SK-N-SH (cell line): ENCODE data around the gene MT1X. TPM values are rescaled to one million over a fixed set of nuclear protein-coding genes. Genes with fewer than 3 reads are reported as not detected.

Experiments
- CTCF ChIA-PET: fragments of 300-600, 350-600 bp; formaldehyde crosslinking; extraction: SDS; loops from one replicate; lab custom pipeline; 2021; lab: Yijun Ruan, JAX
- POLR2A ChIA-PET: fragments of 350-600 bp; sonication (Branson Sonifier 250); formaldehyde crosslinking; extraction: SDS; loops from one replicate; lab custom pipeline; 2020; ENCODE audit warnings: antibody characterized with exemption, inconsistent platforms; lab: Yijun Ruan, JAX
- DNase-seq: peaks from one replicate; pipeline ENCODE4 v3.0.0; 2012
- H2AFZ ChIP-seq: fragments of 200-600 bp; sonication (generic); 2 replicates; pipeline ENCODE4 v1.8.1; 2016; ENCODE audit warnings: antibody characterized with exemption, mild to moderate bottlenecking, low read depth
- H3F3A ChIP-seq: fragments of 200-600 bp; sonication (generic); replicated peaks from 2 replicates; pipeline ENCODE3; 2016; ENCODE audit warnings: antibody characterized with exemption, mild to moderate bottlenecking; ENCODE audit not compliant: insufficient read depth
- H3K27ac ChIP-seq, 2 experiments: fragments of 200-500 bp in 1 of 2; fragments of 200-600 bp in 1 of 2; sonication (Bioruptor generic) in 1 of 2; sonication (generic), shearing (Covaris generic) in 1 of 2; 2 replicates each; pipeline versions ENCODE4 v1.5.1 to v1.6.1; 2014 to 2016; ENCODE audit warnings: low read depth in 2 of 2, inconsistent platforms in 1 of 2, low read length in 1 of 2, mild to moderate bottlenecking in 1 of 2, mixed read lengths in 1 of 2
- H3K27me3 ChIP-seq: fragments of 200-600 bp; sonication (generic), shearing (Covaris generic); 2 replicates; pipeline ENCODE4 v1.6.1; 2016; ENCODE audit warnings: mixed run types; ENCODE audit not compliant: insufficient read depth
- H3K36me3 ChIP-seq, 2 experiments: fragments of 200-500 bp in 1 of 2; fragments of 200-600 bp in 1 of 2; sonication (Bioruptor generic) in 1 of 2; sonication (generic) in 1 of 2; replicated peaks in 1 of 2; 2 replicates each; pipeline versions ENCODE3 to v1.5.1; 2014 to 2016; ENCODE audit warnings: low read length in 1 of 2, mild to moderate bottlenecking in 1 of 2; ENCODE audit not compliant: insufficient read depth in 2 of 2, control insufficient read depth in 1 of 2
- H3K4me1 ChIP-seq, 2 experiments: fragments of 200-500 bp in 1 of 2; fragments of 200-600 bp in 1 of 2; sonication (Bioruptor generic) in 1 of 2; sonication (generic), shearing (Covaris generic) in 1 of 2; 2 replicates each; pipeline versions ENCODE4 v1.5.1 to v1.6.1; 2014 to 2016; ENCODE audit warnings: low read depth in 1 of 2, low read length in 1 of 2, mixed run types in 1 of 2; ENCODE audit not compliant: insufficient read depth in 2 of 2, control insufficient read depth in 1 of 2
- H3K4me2 ChIP-seq: fragments of 200-600 bp; sonication (generic), shearing (Covaris generic); 2 replicates; pipeline ENCODE4 v1.6.1; 2017; ENCODE audit warnings: mixed run types
- H3K4me3 ChIP-seq, 2 experiments: fragments of 200-500 bp in 1 of 2; fragments of 200-600 bp in 1 of 2; sonication (Bioruptor generic) in 1 of 2; sonication (generic), shearing (Covaris generic) in 1 of 2; 2 replicates each; pipeline versions ENCODE4 v1.5.1 to v1.8.1; 2014 to 2016; ENCODE audit warnings: low read depth in 2 of 2, inconsistent platforms in 1 of 2, low read length in 1 of 2, mild to moderate bottlenecking in 1 of 2, mixed read lengths in 1 of 2, moderate library complexity in 1 of 2
- H3K79me2 ChIP-seq: fragments of 200-600 bp; sonication (generic); 2 replicates; pipeline ENCODE4 v1.8.1; 2017; ENCODE audit warnings: mild to moderate bottlenecking; ENCODE audit not compliant: insufficient read depth
- H3K9ac ChIP-seq: fragments of 200-600 bp; sonication (generic); 2 replicates; pipeline ENCODE4 v1.6.1; 2017; ENCODE audit warnings: mixed run types
- H3K9me2 ChIP-seq: fragments of 200-600 bp; sonication (generic); 2 replicates; pipeline ENCODE4 v1.6.1; 2017; ENCODE audit warnings: mixed run types
- H3K9me3 ChIP-seq: fragments of 200-600 bp; sonication (generic); 2 replicates; pipeline ENCODE4 v1.6.1; 2017; ENCODE audit warnings: mixed run types, mild to moderate bottlenecking, moderate library complexity
- H4K20me1 ChIP-seq: fragments of 200-600 bp; sonication (generic); 2 replicates; pipeline ENCODE4 v1.6.1; 2017; ENCODE audit warnings: mild to moderate bottlenecking, mixed run types; ENCODE audit not compliant: insufficient read depth
- CHD2 ChIP-seq: fragments of 150-350 bp; IDR thresholded peaks from 2 replicates; pipeline ENCODE4 v1.6.1; 2018; ENCODE audit warnings: low read length; ENCODE audit not compliant: partially characterized antibody
- EP300 ChIP-seq, 2 experiments: IDR thresholded peaks; 2 replicates each; pipeline versions ENCODE4 v1.4.0 to v1.6.1; 2012; ENCODE audit warnings: borderline replicate concordance in 1 of 2, low read depth in 1 of 2, low read length in 1 of 2
- FOSL2 ChIP-seq: IDR thresholded peaks from 2 replicates; pipeline ENCODE4 v1.4.0; 2012; ENCODE audit warnings: low read depth, mild to moderate bottlenecking, moderate library complexity, borderline replicate concordance
- FOXJ3 ChIP-seq: sonication (generic); formaldehyde crosslinking; IDR thresholded peaks from 2 replicates; pipeline ENCODE4 v1.5.1; 2020; ENCODE audit warnings: mild to moderate bottlenecking, missing genetic modification reagents
- FOXM1 ChIP-seq: IDR thresholded peaks from 2 replicates; pipeline ENCODE4 v1.4.0; 2012; ENCODE audit warnings: low read depth, mild to moderate bottlenecking
- JUND ChIP-seq: IDR thresholded peaks from 2 replicates; pipeline ENCODE4 v1.4.0; 2012
- MXI1 ChIP-seq: IDR thresholded peaks from 2 replicates; pipeline ENCODE4 v1.6.1; 2012; ENCODE audit warnings: mild to moderate bottlenecking, low read depth, low read length, improper control_type of control experiment
- PBX3 ChIP-seq: IDR thresholded peaks from 2 replicates; pipeline ENCODE4; 2012
- RAD21 ChIP-seq: IDR thresholded peaks from 2 replicates; pipeline ENCODE4 v1.6.1; 2012; ENCODE audit warnings: mild to moderate bottlenecking, low read length
- RFX5 ChIP-seq: IDR thresholded peaks from 2 replicates; pipeline ENCODE4 v1.6.1; 2012; ENCODE audit warnings: mild to moderate bottlenecking, improper control_type of control experiment, low read length
- RXRA ChIP-seq: IDR thresholded peaks from 2 replicates; pipeline ENCODE4 v1.4.0; 2012; ENCODE audit warnings: low read depth, mild to moderate bottlenecking, borderline replicate concordance
- SIN3A ChIP-seq: IDR thresholded peaks from 2 replicates; pipeline ENCODE4 v1.6.1; 2012; ENCODE audit warnings: low read depth, mild to moderate bottlenecking, low read length, moderate library complexity, borderline replicate concordance
- SMC3 ChIP-seq: IDR thresholded peaks from 2 replicates; pipeline ENCODE4 v1.6.1; 2012; ENCODE audit warnings: low read depth, low read length, improper control_type of control experiment
- TAF1 ChIP-seq: IDR thresholded peaks from 2 replicates; pipeline ENCODE4 v1.6.1; 2012; ENCODE audit warnings: low read depth, mild to moderate bottlenecking, low read length, moderate library complexity, borderline replicate concordance
- WGBS: methylation state at CpG from one replicate; pipeline ENCODE4 v1.1.6; 2017; ENCODE audit warnings: low lambda C conversion rate; 5-methylcytosine and 5-hydroxymethylcytosine counted together
- polyA plus RNA-seq, 3 experiments: library from polyadenylated mRNA; depleted of rRNA; stranded (reverse); fragments of >200 nt; gene quantifications; 2 replicates each; pipeline ENCODE4 v1.2.3, GENCODE V29; 2012
- TF ChIP-seq, protein P1 (sequence below): IDR thresholded peaks from 2 replicates; pipeline ENCODE4 v1.4.0; 2012; ENCODE audit warnings: low read depth
- TF ChIP-seq, protein P2 (sequence below): IDR thresholded peaks from 2 replicates; pipeline ENCODE4 v1.4.0; 2012; ENCODE audit warnings: low read depth, borderline replicate concordance
- TF ChIP-seq, protein P3 (sequence below): IDR thresholded peaks from 2 replicates; pipeline ENCODE4 v1.4.0; 2012; ENCODE audit warnings: low read depth, borderline replicate concordance

Gene MT1X
- polyA plus RNA-seq, 1 of the 3 experiments (the other 2 are of a cell fraction) = 213 TPM

GRCh38 chr16:56679078-56679730 is 3.1 kb upstream of the MT1X start:
- peaks cover 9% of the 10 kb centered on the region; the same call in 1 of the 2 replicates for H3K79me2 ChIP-seq
- no peaks in the 10 kb centered on the region for H3K27me3 ChIP-seq
- H3K4me1 ChIP-seq = peaks cover 0 to 25% of the 10 kb centered on the region in 2 experiments; a peak in 2 of 4 replicates
- no peaks in the 10 kb centered on the region for H3K36me3 ChIP-seq
- POLR2A ChIA-PET = no interaction called here
- H3F3A ChIP-seq = no peaks in the 10 kb centered on the region
- no peaks in the 10 kb centered on the region for H3K9me2 ChIP-seq
- H2AFZ ChIP-seq = no peak overlapping the region
- no peak overlapping the region for H3K4me2 ChIP-seq
- H3K27ac ChIP-seq = no peak overlapping the region
- no peaks in the 10 kb centered on the region for H3K9me3 ChIP-seq
- TF ChIP-seq MXI1 (no peak), FOSL2 (no peak), SIN3A (no peak), TAF1 (no peak), FOXJ3 (no peak), RAD21 (no peak), EP300 (IDR thresholded peaks at IDR 0.05; ENCODE audit: borderline replicate concordance in 1 of 2, low read depth in 1 of 2, low read length in 1 of 2) (no peak), PBX3 (no peak), RXRA (no peak)
- TF ChIP-seq, protein P1, sequence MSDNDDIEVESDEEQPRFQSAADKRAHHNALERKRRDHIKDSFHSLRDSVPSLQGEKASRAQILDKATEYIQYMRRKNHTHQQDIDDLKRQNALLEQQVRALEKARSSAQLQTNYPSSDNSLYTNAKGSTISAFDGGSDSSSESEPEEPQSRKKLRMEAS = no peak
- TF ChIP-seq, protein P2, sequence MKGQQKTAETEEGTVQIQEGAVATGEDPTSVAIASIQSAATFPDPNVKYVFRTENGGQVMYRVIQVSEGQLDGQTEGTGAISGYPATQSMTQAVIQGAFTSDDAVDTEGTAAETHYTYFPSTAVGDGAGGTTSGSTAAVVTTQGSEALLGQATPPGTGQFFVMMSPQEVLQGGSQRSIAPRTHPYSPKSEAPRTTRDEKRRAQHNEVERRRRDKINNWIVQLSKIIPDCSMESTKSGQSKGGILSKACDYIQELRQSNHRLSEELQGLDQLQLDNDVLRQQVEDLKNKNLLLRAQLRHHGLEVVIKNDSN = no peak
- TF ChIP-seq, protein P3, sequence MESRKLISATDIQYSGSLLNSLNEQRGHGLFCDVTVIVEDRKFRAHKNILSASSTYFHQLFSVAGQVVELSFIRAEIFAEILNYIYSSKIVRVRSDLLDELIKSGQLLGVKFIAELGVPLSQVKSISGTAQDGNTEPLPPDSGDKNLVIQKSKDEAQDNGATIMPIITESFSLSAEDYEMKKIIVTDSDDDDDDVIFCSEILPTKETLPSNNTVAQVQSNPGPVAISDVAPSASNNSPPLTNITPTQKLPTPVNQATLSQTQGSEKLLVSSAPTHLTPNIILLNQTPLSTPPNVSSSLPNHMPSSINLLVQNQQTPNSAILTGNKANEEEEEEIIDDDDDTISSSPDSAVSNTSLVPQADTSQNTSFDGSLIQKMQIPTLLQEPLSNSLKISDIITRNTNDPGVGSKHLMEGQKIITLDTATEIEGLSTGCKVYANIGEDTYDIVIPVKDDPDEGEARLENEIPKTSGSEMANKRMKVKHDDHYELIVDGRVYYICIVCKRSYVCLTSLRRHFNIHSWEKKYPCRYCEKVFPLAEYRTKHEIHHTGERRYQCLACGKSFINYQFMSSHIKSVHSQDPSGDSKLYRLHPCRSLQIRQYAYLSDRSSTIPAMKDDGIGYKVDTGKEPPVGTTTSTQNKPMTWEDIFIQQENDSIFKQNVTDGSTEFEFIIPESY = no peak
- TF ChIP-seq, all 33 proteins: peak for 0
- no peak for DNase-seq
- CTCF ChIA-PET = interaction anchor here (0.9 to 1.6 kb wide), 5 partner anchors 10 to 110 kb away, joined by 3 to 5 read pairs (median 3); no protein-coding TSS in a partner anchor
- 91% methylated on average over 3 of the region's 3 CpGs for WGBS
- H3K4me3 ChIP-seq = no peak overlapping the region
- no peak overlapping the region for H3K9ac ChIP-seq
- H4K20me1 ChIP-seq = no peaks in the 10 kb centered on the region

DNA sequence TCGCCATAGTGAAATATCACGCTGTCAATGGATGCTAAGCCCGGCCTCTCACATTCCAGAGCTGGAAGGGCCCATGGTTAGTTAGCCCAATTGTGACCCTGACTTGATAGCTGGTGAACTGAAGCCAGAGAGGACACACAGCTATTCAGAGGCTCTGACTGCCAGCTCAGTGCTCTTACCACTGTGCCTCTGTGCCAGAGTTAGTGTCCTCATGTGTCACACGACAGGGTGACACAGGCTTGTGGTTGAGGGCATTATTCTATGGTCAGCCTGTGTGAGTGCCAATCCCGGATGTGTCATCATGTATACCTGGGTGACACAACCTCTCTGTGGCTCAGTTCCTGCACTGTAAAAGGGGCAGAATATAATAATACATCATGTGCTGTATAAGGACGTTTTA is 2.5 kb upstream of the MT1X start:
- Histone ChIP-seq H3K9me3 (no peaks in the 10 kb centered on the region), H3K4me2 (no peak overlapping the region), H3K36me3 (no peaks in the 10 kb centered on the region), H3K79me2 (peaks cover 9% of the 10 kb centered on the region; the same call in 1 of the 2 replicates), H4K20me1 (no peaks in the 10 kb centered on the region), H3K27me3 (no peaks in the 10 kb centered on the region), H3F3A (no peaks in the 10 kb centered on the region), H3K27ac (no peak overlapping the region), H3K9me2 (no peaks in the 10 kb centered on the region), H3K9ac (no peak overlapping the region), H3K4me3 (no peak overlapping the region), H3K4me1 (peaks cover 0 to 26% of the 10 kb centered on the region in 2 experiments; a peak in 2 of 4 replicates), H2AFZ (no peak overlapping the region)
- ChIA-PET POLR2A (no interaction called here), CTCF (interaction anchor here (1.2 to 1.6 kb wide), 3 partner anchors 9 to 110 kb away, joined by 3 to 4 read pairs (median 3); no protein-coding TSS in a partner anchor)
- no peak for DNase-seq
- WGBS = 83% methylated on average over 6 of the region's 6 CpGs
- no peak for TF ChIP-seq JUND
- no peak for TF ChIP-seq FOXM1
- no peak for TF ChIP-seq RFX5
- TF ChIP-seq, protein P1 = no peak
- TF ChIP-seq CHD2 = no peak
- TF ChIP-seq MXI1 = no peak
- TF ChIP-seq SMC3 = no peak
